ENCODE data around the gene DNAJC11.

DNA sequence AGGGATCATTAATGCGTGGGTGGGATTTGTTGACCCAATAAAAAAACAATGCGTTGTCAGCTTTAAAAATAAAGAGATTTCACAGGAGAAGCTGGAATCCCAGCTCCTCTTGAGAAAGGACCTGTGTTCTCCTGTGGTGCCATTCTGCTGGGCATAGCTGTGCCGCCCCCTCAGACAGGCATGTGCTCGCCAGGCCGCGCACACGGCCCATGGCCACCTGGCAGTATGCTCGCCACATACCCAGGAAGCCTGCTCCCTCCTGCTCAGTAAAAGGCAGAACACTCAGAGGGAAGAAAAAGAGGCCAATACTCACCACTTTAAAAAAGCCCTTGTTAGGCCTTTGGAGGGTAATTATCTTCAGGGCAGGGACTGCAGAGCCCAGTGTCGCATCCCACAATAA, 63.8 kb downstream of the DNAJC11 start:
- TF ChIP-seq EZH2 (IDR thresholded peaks at IDR 0.05; ENCODE audit: insufficient read depth, poor library complexity, severe bottlenecking) = no peak
- no peak for TF ChIP-seq EZH2phosphoT487 (IDR thresholded peaks at IDR 0.05; ENCODE audit: insufficient read depth, low read depth)
